Activated CD4-positive, CD25-positive, alpha-beta regulatory T cell treated with anti-CD3 and anti-CD28 coated beads, Interleukin-2, amount 50 U/mL, for 24 hours (primary cell): ENCODE data around the gene FAM20A.
"Not testable (repeated sequence)": the region's sequence is repeated elsewhere in the genome, so short reads cannot be mapped to it uniquely, and the experiment has no call there.

Experiments
- ATAC-seq, 2 donors: fragments of 150-1000 bp; cut with Tn5 transposase; one replicate each; pipeline ENCODE4 v1.10.0; 2021; ENCODE audit warnings: mild to moderate bottlenecking in 1 of 2, moderate library complexity in 1 of 2

FAM20A gene

DNA sequence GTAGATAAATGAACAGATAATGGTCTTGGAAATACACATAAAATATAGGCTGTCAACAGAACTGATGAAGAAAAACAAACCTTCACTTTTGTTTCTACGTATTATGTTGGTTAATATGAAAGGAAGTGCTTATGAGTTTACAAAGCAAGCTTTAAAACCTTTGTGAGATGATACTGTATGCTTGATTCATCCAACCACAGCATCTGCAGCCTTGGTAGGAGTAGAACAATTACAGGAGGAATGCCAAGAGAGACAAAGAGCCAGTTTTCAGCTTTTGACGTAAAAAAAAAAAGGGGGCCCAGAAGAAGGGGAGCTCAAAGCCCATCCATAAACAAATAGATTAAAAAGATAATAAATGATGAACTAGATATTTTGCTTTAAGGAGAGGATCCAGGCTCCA lies 13.3 kb downstream of the FAM20A start:
- no peak for ATAC-seq

DNA sequence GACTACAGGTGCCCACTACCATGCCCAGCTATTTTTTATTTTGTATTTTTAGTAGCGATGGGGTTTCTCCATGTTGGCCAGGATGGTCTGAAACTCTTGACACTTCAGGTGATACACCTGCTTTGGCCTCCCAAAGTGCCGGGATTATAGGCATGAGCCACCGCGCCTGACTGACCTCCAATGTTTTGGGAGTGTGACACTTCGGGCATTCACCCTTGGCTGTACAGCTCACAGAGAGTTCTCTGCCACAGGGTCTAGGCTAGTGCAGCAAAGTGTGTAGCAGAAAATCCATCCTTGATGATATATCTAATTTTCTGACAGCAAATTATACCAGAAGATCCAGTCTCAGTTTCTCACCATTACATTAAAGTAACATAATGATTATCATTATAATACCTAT lies 14.1 kb downstream of the FAM20A start:
- ATAC-seq: no peak

DNA sequence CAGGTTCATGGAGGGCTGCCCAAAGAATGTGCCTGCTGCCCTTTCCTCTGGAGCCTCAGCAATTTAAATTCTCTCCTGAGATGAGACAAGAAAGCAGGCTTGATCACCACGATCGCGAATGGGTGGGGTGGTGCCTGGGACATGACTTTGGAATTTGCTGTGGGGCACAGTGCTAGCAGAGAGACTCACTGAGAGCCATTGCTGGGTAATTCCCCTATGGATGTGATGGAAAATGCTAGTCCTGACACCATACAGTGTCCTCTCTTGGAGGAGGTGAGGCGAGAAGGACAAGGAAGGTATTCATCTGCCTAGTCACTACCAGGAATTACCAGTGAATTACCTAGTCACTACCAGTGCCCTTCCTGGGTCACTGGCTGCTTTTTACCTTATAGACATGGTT lies 15.5 kb downstream of the FAM20A start:
- no peak for ATAC-seq

DNA sequence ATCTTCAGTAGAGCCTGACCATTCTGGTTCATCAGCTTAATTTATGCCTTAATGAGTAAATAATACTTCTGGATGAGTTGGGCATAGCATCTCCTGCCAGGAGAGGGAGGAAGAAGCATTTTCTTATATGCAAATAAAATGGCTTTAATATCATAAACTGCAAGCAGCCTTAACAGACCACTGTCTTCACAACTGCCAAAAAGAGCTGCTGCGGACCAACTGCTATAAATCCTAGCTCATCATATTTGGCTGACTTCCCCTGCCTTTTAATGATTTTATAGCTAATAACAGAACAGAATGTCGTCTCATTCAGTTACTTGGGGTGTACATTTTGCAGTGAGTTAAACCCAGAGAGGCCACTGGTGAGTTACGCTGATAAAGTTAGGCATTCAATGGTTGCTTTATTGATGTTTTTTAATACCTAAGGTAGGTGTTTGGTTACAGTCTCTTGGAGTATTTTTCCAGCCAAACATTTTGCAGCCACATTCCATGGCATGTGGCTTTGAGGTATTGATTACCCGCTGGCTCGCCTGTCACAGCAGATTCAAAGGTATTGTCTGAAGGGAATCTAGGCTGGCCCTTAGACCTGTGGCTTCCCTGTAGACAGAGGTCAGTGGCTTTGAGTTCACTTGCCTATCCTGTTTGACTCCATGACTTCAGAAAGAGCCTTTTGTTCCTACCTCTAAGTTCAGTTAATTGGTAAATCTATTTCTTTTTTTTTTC lies 16.4 kb downstream of the FAM20A start:
- ATAC-seq: no peak

DNA sequence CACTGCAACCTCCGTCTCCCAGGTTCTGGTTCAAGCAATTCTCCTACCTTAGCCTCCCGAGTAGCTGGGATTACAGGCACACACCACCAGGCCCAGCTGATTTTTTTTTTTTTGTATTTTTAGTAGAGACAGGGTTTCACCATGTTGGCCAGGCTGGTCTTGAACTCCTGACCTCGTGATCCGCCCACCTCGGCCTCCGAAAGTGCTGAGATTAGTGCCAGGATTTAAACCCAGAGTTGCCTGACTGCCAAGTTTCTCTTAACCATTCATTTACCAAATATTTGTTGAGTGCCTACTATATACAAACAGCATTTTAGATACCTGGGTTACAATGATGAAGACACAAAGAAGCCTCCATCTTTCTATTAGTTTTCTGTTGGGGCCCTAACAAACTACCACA lies 18.3 kb downstream of the FAM20A start:
- not testable (repeated sequence) for ATAC-seq

DNA sequence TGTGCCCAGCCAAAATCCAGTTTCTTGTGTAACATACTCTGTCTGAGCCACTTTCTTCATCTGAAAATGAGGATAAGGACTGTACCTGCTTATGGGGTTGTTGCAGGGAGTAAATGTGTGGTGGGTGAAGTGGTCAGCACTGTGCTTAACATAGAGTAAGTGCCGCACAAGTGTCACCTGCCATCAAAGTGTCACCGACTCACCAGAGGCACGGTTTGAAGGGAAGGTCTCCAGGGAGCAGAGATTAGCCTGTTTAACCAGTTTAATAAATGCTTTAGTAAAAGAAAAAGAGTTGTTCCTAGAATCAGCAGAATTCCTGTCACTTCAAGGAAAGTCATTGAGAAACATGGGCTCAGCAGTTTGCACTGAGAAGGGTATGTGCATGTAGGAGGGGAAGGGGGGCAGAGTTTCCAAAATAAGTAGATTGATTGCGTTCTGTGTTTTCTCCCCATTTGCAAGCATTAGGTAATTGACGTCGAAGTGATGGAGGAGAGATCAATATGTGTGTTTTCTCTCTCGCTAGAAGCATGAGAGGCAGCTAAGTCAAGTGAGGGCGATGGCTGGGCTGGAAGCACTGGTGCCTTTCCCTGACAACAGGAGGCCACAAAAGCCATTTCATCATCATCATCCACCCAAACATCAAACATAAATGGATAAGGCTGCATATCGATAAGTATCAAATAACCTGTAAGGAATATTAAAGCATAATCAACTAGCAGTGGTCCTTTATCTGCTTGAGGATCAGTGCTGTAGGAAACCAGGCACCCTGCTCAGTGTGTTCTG lies 19.1 kb downstream of the FAM20A start:
- ATAC-seq: no peak

DNA sequence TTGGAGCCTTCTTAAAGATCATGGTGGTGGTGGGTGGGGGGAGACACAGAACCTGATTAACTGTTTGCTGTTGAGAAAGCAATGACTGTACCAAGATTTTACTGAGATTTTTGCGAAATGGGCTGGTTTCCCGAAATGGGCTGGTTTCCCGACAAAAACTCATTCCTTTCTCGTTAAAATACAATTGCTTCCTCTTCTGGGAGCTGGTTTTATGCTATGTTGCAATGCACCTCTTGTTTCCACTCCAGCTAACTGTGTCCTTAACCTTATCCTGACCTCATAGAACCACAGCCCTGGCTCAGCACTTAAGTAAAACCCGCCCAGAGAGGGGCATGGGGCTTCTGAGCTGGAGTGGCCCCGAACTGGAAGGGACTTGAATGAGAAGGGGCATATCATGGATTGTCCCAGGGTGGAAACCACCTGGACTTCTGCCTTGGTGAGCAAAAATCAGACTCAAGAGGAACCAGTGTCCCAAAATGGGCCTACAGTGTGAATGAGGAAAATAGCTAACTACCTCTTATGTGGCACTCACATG lies 20.9 kb downstream of the FAM20A start:
- no peak for ATAC-seq

DNA sequence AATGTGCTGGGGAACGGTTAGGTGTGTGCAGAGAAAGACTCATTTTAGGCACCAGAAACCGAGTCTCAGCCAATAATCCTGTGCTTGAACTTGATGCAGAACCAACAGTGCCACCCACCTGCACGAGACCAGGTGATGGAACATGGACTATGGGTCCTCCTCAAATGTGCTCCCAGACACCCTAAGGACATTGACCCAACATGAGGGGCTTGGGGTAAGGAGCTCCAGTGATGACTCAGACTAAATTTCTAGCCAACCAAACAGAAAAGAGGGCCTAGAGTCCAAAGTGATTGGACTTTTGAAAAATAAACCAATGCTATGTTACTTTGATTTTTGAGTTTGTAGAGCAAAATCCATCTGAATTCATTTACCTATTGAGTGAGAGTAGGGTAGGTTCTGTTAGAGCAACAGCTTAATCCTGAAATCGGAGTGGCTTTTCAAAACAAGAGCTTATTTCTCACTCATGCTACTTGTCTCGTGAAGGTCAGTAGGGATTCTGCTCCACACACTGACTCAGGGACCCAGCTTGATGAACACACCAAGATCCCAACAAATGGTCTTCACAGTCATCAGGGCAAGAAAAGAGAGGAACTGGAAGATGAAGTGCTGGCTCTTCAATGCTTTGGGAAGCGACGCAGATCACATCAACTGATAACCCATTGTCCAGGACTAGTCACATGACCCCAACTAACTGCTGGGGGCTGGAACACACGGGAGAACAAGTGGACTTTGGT lies 21.8 kb downstream of the FAM20A start:
- ATAC-seq: no peak

DNA sequence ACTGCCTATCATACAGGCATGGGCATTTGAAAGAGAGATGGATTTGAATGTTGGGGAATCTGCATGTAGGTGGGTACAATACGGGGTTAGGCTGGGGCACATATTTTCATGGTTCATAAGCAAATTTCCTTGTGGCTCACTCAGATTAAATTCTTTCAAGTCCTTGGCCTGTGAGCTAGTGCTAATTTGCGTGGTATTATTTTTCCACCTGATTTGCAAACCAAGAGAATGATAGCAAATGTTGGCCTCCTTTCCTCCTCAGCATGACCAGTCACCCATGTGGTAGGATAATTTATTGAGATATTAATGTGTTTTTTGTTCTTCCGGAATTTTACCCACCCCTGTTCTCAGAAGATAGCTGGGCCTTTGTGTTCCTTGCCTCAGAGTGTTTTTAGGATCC lies 22.9 kb downstream of the FAM20A start:
- ATAC-seq: no peak

DNA sequence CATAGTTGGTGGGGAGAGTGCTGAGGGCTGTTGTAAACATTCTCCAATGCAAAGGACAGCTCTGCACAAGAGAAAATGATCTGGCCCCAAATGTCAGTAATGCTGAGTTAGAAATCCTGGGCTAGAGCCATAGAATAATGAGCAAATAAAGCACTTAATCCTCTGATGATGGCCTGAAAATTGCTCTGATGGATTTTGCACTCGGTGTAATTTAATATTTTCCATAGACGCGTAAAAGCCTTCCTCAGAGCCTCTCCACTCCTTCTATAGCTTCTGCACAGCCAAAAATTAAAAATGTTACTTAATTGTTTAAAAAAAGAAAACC lies 23.7 kb downstream of the FAM20A start:
- ATAC-seq: no peak

DNA sequence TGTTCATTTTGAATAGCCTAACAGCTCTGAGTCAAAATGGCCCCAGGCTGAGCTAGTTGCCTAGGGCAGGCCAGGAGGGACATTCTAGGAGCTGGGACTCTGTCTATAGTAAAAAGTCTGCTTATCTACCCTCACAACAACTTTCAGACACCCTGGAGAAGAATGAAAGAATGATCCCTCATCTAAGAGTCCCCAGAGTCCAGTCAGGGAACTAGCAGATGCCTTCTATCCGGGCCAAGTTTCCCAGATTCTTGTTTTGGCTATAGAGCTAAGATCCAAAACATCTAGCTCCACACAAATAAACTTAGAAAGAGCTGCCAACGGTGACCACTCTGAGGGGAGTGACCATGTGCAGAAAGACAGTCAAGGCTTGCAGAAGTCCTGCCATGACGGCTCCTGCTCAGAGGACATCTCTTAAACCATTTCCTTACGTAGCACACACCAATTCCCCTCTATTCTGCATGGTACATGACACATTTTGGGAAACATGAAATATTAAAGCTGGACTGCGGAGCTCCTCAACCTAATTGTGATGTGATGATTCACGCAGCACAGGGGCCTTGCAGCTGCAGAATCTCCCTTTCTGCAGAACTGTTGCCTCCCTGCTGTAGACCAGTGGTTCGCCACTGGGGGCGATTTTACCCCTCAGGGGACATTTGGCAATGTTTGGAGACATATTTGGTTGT lies 24.2 kb downstream of the FAM20A start:
- ATAC-seq: no peak

DNA sequence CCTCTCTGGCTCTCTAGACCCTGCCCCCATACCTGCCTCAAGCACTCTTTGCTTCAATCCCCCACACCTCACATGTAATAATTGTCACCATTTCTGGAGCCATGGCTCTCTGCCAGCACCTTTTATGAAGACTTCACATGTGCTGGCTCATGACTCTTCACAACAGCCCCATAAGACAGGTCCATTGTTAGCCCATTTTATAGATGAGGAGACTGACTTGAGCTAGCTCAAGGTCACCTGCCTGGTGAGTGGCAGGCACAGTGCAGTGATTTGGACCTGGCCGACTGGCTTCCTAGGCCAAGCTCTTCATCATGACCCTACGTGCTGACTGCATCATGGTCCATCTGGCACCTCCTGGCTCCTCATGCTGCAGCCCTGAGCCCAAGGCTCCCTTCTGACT lies 25.0 kb downstream of the FAM20A start:
- no peak for ATAC-seq

DNA sequence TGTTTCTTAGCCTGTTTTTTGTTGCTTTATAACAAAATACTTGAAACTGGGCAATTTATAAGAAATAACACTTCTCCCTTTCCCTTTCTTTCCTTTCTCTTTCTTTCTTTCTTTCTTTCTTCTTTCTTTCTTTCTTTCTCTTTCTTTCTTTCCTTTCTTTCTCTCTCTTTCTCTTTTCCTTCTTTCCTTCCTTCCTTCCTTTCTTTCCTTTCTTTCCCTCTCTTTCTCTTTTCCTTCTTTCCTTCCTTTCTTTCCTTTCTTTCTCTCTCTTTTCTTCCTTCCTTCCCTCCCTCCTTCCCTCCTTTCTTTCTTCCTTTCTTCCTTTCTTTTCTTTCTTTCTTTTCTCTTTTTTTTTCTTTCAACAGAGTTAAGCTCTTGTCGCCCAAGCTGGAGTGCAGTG lies 27.8 kb downstream of the FAM20A start:
- no peak for ATAC-seq

DNA sequence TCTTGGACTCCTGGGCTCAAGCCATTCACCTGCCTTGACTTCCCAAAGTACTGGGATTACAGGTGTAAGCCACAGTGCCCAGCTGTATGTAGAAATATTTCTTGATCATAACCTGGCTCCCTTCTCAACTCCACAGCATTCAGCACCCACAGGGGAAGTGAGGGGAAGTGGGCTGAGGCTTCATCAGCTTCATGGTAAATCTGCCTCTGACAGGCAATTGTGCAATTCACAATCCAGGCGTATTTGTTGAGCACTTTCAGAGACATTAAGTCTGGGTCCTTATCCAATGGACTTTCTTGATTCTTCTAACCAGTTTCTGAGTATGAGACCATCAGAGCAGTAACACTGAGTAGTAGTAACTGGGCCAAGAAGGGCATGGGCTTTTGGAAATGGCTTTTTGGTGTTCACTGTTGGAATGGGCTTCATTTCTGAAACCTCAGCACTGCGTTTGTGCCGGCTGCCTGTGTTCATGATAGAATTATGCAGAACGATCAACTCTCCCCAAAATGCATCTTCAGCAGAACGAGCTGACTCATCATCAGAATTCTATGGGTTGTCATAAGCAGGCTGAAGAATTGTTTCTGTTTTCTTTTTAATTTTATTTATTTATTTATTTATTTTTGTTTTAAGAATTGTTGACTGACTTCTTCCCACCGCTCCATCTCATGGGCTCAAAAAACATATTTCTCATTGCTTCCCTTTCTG lies 28.9 kb downstream of the FAM20A start:
- ATAC-seq: no peak

DNA sequence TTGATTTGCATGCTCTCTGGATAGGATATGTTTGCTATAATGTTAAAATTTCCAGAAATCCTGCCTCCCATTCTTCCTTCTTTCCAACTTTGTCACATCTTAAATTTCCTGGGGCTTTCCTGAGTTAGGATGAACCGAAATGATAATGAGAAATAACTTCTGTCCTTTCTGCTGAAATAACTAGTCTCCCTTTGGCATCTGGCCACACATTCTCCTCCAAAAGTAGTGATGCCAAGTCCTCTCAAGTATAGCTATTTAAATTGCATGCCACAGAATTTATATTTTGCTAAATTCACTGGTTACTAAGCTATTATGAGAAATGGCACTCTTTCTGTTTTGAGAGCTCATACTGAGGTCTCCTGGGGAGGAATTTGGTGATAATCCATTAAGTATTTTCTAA lies 30.6 kb downstream of the FAM20A start:
- ATAC-seq: no peak

DNA sequence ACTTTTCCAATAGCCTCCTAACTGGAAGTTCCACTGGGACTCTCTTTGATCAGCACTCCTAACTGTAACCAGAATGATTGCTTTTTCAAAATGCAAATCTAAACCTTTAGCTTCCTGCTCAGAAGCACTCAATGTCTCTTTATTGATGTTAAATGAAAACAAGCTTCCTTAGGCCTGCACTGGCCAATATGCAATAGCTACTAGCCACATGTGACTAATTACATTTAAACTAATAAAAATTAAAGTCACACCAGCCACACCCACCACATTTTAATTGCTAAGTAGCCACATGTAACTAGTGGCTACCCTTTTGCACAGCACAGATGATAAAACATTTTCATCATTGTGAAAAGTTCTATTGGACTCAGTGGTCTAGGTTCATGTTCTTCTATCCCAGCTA lies 31.8 kb downstream of the FAM20A start:
- no peak for ATAC-seq

DNA sequence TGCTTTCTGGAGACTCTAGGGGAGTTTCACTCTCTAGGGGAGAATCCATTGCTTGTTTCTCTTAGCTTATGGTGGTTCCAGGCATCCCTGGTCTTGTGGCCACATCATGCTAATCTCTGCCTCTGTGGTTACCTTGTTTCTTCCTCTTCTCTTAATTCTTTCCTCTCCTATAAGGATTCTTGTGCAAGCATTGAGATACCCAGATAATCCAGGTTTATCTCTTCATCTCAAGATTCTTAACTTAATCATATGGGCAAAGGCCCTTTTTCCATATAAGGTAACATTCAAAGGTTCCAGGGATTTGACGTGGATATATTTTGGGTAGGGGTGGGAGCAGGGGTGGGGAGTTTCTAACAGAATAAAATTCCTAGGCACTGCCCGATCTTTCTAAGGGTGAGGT lies 32.6 kb downstream of the FAM20A start:
- ATAC-seq: no peak

DNA sequence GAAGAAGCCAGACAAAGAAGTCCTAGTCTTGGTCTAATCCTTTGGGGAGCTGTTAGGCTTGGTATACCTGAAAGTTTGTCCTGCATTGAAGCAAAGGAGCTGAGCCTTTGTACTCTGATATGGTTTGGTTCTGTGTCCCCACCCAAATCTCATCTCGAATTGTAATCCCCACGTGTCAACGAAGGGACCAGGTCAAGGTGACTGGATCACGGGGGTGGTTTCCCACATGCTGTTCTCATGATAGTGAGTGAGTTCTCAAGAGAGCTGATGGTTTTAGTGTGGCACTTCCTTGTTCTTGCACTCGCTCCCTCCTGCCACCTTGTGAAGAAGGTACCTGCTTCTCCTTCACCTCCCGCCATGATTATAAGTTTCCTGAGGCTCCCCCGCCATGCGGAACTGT lies 33.6 kb downstream of the FAM20A start:
- ATAC-seq: no peak

DNA sequence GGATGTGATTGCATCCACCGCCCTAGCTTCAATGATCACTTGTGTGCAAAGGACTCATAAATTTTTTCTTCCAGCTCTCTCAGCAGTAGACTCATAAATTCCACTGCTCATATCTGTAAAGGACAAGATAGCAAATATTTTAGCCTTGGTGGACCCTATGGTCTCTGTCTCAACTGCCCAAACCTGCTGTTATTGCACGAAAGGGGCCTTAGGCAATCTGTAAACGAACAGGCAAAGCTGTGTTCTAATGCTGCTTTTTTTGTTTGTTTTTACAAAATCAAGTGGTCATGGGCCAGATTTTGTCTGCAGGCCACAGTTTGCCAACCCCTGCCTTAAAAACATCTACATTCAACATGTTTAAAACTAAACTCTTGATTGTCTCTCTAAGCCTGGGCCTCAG lies 34.1 kb downstream of the FAM20A start:
- no peak for ATAC-seq

DNA sequence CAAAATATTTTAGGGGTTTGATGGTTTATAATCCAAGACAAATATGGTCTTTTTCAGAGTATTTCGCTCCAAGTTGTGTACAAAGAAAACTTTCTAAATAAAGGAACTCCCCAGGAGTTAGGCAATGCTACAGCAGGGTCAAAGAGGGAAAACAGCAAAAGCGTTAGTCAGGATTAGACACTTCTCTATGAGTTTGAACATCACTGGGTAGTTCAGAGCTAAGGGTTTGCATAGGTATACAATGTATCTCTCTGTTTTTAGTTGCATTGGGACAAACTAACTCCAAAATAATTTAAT lies 34.8 kb downstream of the FAM20A start:
- ATAC-seq: no peak

DNA sequence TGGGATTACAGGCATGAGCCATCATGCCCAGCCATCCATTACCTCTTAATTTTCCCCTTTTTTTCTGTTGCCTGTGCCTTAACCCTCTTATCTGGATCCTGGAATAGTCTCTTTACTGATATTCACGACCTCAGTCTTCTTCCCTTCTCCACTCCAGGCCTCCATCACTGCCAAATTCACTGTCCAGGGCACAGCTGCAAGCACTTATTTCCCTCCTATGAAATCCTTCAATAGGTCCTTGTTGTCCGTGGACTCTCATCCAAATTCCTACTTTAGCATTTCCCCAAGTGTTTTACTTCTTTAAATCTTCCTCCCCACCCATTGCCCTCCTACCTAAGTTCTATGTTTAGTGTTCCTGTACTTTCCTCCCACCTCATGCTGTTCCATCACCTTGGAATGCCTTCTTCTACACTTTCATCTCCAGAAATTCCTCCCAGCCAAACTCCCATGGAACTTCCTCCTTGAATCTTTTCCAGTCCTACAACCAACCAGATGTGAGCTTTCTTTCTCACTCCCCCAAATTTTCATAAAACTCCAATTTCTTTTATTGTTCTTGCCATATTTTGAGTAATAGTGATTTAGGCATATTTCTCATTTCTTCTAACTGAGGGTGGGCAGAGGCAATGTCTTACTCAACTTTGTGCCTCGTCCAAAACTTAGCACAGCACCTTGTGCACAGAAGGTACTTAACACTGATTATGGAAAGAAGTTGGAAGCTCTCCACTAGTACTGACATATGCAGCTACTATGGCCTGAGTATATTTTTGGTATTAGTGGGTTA lies 35.3 kb downstream of the FAM20A start:
- ATAC-seq: no peak
